HG02588 (cell line): ENCODE measurements around the gene UQCRHL.

Experiments used
- ATAC-seq: cut with Tn5 transposase; IDR thresholded peaks from one replicate; pipeline ENCODE4 v1.9.1; 2021; ENCODE audit warnings: mild to moderate bottlenecking, moderate library complexity; ENCODE audit not compliant: unreplicated experiment

Gene UQCRHL

DNA sequence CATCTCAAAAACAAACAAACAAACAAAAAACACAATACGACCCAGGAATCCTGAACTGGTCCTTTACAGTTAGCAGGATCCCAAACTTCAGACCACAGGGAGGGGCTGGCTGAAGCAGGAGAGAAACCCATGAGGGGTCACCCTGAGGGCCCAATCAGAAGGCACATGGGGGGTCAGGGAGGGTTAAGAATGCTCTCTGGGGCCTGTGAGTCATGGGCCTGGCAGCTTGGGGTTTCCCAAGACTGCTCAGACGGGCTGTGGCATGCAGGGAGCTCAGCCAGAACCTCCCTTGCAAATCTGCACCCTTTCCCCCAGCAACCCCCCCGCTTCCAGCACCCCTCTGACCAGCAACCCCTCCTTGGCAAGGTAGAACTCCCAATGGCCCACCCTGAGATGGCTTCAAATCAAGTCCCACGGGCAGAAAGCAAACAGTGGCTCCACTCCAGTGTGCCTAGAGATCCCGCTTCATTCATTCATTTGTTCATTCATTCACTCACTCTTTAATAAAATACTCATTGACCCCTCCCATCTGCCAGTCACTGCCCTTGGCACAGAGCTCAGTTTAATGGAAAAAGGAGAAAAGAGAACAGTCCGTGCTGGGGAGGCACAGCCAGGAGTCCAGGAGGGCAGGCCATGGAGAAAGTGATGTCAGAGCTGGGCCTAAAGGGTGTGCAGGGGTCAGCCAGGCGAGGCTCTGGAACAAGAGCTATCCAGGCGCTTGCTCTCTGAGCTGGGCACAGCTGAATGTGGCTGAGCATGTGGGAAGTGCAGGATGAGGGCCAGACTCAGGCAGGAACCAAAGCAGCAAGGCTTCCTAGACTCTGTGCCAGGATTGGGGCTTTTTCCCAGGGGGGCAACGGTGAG is 8.2 kb downstream of the UQCRHL start:
- ATAC-seq = no peak

DNA sequence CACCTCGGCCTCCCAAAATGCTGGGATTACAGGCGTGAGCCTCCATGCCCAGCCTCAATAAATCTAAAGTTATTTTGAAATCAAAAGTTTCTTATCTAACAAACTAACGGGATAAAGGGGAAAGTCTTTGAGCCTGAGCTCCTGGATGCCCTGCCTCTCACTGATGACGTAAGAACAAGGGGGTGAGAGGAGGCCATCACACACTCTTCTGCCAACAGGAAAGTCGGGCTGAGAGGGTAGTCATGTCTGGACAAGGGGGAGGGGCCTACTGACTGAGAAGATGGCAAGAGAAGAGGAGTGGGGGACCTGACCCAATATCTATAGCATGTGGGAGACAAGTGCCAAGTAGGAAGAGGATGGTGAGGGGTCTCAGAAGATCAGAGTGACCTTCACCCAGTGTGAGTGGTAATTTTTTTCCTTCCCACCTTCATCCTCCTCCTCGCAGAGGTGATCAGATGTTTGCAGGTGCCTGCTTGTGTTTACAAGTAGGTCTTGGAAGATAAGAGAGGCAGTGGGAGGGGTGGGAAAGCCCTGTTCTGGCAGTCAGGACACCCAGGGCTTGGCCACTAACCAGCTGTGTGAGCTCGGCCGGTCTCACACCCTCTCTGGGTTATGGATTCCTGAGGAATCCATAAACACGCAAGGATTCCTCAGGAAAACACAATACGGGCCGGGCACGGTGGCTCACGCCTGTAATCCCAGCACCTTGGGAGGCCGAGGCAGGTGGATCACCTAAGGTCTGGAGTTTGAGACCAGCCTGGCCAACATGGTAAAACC is 9.6 kb downstream of the UQCRHL start:
- ATAC-seq = no peak

GRCh38 chr1:15796086-15796462 is 11.4 kb downstream of the UQCRHL start:
- no peak for ATAC-seq

- ATAC-seq = no peak
Measured at GRCh38 chr1:15788624-15789301, 18.7 kb downstream of the UQCRHL start.

GRCh38 chr1:15786581-15786980 is 20.9 kb downstream of the UQCRHL start:
- no peak for ATAC-seq

DNA sequence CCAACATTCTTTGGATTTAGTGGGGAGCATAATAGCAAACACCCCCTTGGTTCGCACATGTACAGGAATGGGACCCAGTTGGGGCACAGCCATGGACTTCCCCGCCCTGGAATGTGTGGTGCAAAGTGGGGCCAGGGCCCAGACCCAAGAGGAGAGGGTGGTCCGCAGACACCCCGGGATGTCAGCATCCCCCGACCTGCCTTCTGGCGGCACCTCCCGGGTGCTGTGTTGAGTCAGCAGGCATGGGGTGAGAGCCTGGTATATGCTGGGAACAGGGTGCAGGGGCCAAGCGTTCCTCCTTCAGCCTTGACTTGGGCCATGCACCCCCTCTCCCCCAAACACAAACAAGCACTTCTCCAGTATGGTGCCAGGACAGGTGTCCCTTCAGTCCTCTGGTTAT is 21.8 kb downstream of the UQCRHL start:
- ATAC-seq = no peak

DNA sequence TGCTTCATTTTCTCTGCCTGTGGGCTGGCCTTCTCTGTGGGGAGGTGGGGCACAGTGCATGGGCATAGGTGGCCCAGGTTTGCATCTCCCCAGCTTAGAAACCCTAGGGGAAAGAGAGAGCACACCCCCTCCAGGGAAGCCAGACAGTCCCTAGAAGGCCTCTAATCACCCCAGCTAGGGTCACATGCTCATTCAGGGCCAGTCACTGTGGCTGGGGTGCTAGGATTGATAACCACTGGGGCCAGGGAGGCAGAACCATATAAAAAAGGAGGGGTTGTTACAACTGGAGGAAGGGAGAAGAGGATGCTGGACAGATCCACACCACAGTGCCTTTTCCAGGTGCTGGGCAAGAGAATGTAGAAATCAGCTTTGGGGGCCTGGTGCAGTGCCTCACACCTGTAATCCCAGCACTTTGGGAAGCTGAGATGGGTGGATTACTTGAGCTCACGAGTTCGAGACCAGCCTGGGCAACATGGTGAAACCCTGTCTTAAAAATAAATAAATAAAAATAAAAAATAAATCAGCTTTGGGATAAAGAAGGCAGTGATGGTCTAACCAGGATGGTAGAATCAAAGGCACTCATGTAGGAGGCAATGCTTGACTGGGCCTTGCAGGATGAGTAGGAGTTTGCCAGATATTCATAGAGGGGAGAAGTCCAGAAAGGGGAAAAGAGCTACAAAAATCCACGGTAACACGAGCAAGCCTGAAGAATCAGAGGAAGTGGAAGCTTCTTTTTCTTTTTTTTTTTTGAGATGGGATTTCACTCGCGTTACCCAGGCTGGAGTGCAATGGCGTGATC is 29.3 kb downstream of the UQCRHL start:
- ATAC-seq = no peak

DNA sequence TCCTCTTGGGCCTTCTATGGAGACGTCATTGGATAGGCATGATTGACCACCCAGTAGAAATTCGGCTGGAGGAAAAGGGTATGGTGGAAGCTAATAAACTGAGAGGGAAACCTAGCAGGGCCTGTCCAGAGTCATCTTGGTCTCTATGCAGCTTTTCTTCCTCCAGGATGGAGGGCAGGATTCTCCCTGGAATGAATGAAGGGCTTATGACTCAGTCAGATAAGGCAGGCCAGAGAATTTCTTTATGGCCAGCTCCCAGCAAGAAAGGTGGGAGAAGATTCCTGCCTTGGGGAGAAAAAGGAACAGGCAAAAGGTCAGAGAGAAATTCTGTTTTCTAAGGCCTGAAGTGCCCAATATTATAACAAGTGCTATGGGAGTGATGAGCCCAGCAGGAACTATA is 31.7 kb downstream of the UQCRHL start:
- ATAC-seq = no peak

GRCh38 chr1:15771836-15772515 is 35.5 kb downstream of the UQCRHL start:
- no peak for ATAC-seq

- no peak for ATAC-seq
Measured at GRCh38 chr1:15770313-15770962, 37.0 kb downstream of the UQCRHL start.

DNA sequence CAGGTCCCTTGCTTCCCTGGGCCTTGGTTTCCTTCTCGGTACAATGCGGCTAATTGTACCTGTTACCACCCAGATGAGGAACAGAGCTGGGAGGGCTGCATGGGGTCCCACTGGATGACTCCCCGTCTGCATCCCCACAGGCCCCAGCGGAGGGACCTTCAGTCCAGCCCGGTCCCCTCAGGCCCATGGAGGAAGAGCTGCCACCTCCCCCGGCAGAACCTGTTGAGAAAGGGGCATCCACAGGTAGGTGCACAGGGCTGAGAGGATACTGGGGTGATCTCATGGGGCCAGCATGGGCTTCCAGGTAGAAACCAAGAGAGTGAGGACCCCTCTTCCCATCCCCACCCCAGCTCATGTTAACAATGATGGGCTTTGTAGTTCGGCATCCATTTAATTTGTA is 39.1 kb downstream of the UQCRHL start:
- ATAC-seq = no peak

DNA sequence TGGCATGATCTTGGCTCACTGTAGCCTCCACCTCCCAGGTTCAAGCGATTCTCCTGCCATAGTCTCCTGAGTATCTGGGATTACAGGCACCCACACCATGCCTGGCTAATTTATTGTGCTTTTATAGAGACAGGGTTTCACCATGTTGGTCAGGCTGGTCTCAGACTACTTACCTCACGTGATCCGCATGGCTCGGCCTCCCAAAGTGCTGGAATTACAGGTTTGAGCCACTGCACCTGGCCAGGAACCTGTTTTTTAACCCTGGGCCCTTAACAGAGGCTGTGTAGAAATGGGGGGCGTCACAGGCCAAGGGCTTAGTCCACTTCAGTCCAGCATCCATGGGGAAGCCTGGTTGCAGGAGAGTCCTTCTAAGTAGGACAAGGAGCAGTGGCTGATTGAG is 39.5 kb downstream of the UQCRHL start:
- ATAC-seq = no peak

DNA sequence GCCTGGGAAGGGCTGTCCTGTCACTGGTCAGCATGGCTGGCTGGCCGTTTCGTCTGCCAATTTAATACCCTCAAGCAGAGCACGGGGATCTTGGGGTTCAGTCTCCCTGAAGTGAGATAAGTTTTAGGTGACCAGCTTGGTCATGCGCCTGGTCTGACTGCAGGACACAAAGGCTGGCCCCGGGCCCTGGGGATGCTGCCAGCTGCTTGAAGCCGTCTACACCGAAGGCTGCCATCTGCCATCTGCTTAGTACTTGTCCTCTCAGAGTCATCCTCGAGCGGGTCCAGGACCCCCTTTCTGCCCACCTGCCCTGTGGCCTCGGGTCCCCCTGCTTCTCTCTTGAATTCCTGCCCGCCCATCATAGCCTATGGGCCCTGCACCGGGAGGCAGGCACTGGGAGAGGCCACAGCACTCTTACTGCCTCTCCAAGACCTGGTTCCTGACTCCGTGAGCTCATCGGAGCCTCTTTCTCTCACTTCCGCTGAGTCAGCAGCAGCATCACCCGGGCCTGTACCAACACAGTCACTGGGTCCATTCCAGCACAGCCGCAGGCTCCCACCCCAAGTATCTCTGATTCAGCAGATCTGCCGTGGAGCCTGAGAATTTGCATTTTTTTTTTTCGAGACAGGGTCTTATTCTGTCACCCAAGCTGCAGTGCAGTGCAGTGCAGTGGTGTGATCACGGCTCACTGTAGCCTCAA is 41.8 kb downstream of the UQCRHL start:
- no peak for ATAC-seq

DNA sequence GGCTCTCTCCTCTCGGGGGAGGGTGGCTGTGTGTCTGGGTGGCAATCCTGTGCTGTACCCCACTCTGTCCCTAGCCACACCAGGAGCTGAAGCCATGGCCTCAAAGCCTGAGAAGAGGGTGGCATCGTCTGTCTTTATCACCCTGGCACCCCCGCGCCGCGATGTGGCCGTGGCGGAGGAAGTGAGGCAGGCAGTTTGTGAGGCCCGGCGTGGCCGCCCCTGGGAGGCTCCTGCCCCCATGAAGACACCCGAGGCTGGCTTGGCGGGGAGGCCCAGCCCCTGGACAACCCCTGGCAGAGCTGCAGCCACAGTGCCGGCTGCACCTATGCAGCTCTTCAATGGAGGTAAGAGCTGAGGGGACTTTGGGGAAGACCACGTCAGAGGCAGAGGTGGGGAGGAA is 42.6 kb downstream of the UQCRHL start:
- ATAC-seq = no peak

DNA sequence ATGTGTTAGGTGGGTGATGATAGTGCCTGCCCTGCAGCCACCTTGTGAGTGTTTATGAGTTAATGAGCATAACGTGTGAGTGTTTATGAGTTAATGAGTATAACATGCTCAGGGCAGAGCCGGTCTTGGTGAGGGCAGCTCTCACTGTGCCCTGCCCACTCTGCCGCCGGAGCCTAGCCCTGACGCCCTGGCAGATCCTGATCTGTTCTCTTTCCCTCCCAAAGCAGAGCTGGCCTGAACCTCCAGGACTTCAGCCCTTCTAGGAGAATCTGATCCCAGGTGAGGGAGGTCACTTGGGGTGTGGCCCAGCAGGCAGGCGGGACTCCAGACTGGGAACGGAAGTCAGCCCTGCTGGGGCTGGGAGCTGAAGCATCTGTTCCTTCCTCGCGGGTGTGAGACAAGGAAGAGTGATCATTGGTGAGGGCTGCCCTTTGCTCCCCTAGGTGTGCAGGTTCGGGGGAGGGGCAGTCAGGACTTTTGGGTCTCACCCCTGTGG is 43.1 kb downstream of the UQCRHL start:
- ATAC-seq = no peak

GRCh38 chr1:15762546-15762945 is 44.9 kb downstream of the UQCRHL start:
- ATAC-seq = no peak

- no peak for ATAC-seq
Measured at GRCh38 chr1:15761366-15762128, 45.9 kb downstream of the UQCRHL start.

DNA sequence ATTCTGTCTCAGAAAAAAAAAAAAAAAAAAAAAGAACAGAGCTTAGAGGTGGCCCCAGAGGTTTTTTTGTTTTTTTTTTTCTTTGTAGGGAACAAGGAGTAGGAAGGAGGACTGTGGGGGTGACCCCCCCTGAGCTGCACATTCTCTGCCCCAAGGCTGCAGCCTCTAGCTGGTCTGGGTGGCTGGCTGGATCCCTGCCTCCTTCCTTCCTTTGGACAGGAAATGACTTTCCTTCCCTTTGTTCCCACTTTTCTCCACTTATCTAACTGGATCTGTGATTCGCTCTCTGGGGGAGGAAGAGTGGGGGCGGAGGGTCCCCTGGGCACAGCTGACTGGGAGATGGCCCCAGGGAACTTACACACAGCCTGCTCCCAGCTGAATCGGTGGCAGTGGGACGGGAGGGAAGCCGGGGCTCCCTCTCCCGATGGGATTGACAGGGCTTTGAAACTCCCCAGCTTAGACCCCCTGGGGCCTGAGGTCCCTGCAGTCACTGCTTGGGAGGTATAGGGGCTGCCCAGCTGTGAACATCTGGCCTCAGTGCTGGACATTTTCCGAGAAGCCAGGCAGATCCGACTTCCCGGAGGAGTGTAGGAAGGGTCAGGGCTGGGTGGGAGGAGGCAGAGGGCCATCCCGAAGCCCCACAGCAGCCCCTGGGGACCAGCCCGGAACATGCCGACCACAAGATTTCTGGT is 46.8 kb downstream of the UQCRHL start:
- ATAC-seq = no peak
